NCI-H774 (cell line): ENCODE data around the gene CRELD2.

Experiments
- DNase-seq: peaks from one replicate; lab custom pipeline; 2025; lab: John Stamatoyannopoulos, UW

CRELD2 gene

GRCh38 chr22:49887702-49888101 lies 30.7 kb upstream of the CRELD2 start:
- no peak for DNase-seq

GRCh38 chr22:49889071-49889470 lies 29.4 kb upstream of the CRELD2 start:
- DNase-seq = no peak

GRCh38 chr22:49892226-49892899 lies 26.1 kb upstream of the CRELD2 start:
- no peak for DNase-seq

- no peak for DNase-seq
These were observed 25.4 kb upstream of the CRELD2 start for GRCh38 chr22:49893025-49893424.

GRCh38 chr22:49894322-49895054 lies 23.9 kb upstream of the CRELD2 start:
- no peak for DNase-seq

GRCh38 chr22:49896201-49896600 lies 22.2 kb upstream of the CRELD2 start:
- no peak for DNase-seq

GRCh38 chr22:49897015-49897684 lies 21.3 kb upstream of the CRELD2 start:
- DNase-seq = no peak

- DNase-seq = no peak
These were observed 18.9 kb upstream of the CRELD2 start for GRCh38 chr22:49899530-49899929.

GRCh38 chr22:49900441-49901230 lies 17.8 kb upstream of the CRELD2 start:
- DNase-seq = no peak

GRCh38 chr22:49901457-49901856 lies 17.0 kb upstream of the CRELD2 start:
- no peak for DNase-seq

- no peak for DNase-seq
These were observed 15.0 kb upstream of the CRELD2 start for GRCh38 chr22:49903322-49904039.

GRCh38 chr22:49904040-49904369 lies 14.4 kb upstream of the CRELD2 start:
- no peak for DNase-seq

GRCh38 chr22:49905465-49905864 lies 13.0 kb upstream of the CRELD2 start:
- DNase-seq = no peak

GRCh38 chr22:49906071-49906798 lies 12.2 kb upstream of the CRELD2 start:
- no peak for DNase-seq

GRCh38 chr22:49906799-49907290 lies 11.6 kb upstream of the CRELD2 start:
- DNase-seq = no peak

GRCh38 chr22:49907807-49908206 lies 10.6 kb upstream of the CRELD2 start:
- DNase-seq = no peak

GRCh38 chr22:49909476-49910205 lies 8.8 kb upstream of the CRELD2 start:
- no peak for DNase-seq

GRCh38 chr22:49910229-49911155 lies 7.9 kb upstream of the CRELD2 start:
- no peak for DNase-seq
